ENCODE results near the gene LIMCH1.

- TF ChIP-seq, protein P1, sequence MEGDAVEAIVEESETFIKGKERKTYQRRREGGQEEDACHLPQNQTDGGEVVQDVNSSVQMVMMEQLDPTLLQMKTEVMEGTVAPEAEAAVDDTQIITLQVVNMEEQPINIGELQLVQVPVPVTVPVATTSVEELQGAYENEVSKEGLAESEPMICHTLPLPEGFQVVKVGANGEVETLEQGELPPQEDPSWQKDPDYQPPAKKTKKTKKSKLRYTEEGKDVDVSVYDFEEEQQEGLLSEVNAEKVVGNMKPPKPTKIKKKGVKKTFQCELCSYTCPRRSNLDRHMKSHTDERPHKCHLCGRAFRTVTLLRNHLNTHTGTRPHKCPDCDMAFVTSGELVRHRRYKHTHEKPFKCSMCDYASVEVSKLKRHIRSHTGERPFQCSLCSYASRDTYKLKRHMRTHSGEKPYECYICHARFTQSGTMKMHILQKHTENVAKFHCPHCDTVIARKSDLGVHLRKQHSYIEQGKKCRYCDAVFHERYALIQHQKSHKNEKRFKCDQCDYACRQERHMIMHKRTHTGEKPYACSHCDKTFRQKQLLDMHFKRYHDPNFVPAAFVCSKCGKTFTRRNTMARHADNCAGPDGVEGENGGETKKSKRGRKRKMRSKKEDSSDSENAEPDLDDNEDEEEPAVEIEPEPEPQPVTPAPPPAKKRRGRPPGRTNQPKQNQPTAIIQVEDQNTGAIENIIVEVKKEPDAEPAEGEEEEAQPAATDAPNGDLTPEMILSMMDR (IDR thresholded peaks at IDR 0.05): no peak
- no peak for TF ChIP-seq POLR2A (IDR thresholded peaks at IDR 0.05)
Measured at GRCh38 chr4:41598580-41598979, 60.6 kb downstream of the LIMCH1 start.

Measured in body of pancreas (tissue), 4 donors.